Measurements from ENCODE around the gene RXFP3.

The RXFP3 gene

GRCh38 chr5:33936381-33937016, at the start of gene RXFP3:
TSS of gene RXFP3 (plus strand) at chr5:33936386. CDS start at chr5:33936741, 355 bp downstream.
- no peak for TF ChIP-seq MYC (IDR thresholded peaks at IDR 0.05; ENCODE audit: low read depth, low read length)
- no peak for TF ChIP-seq CTCF (IDR thresholded peaks at IDR 0.05; ENCODE audit: low read depth, low read length)
- no peak for TF ChIP-seq MAX (IDR thresholded peaks at IDR 0.05; ENCODE audit: low read depth, low read length)
- TF ChIP-seq POLR2A (IDR thresholded peaks at IDR 0.05; ENCODE audit: extremely low read depth, insufficient read length), result no peak
- no peak for DNase-seq (ENCODE audit: low read depth)
- H3K4me3 ChIP-seq (ENCODE audit: low read depth, low read length), result no peak within 1 kb of the TSS

GRCh38 chr5:33887268-33887667, 48.9 kb upstream of the RXFP3 start:
- TF ChIP-seq POLR2A (IDR thresholded peaks at IDR 0.05; ENCODE audit: extremely low read depth, insufficient read length) (no peak), CTCF (IDR thresholded peaks at IDR 0.05; ENCODE audit: low read depth, low read length) (no peak), MYC (IDR thresholded peaks at IDR 0.05; ENCODE audit: low read depth, low read length) (no peak), MAX (IDR thresholded peaks at IDR 0.05; ENCODE audit: low read depth, low read length) (no peak)

GRCh38 chr5:33888587-33888986, 47.6 kb upstream of the RXFP3 start:
- TF ChIP-seq POLR2A (IDR thresholded peaks at IDR 0.05; ENCODE audit: extremely low read depth, insufficient read length), result no peak
- TF ChIP-seq MAX (IDR thresholded peaks at IDR 0.05; ENCODE audit: low read depth, low read length), result no peak
- TF ChIP-seq MYC (IDR thresholded peaks at IDR 0.05; ENCODE audit: low read depth, low read length), result no peak
- no peak overlapping the region for H3K4me3 ChIP-seq (ENCODE audit: low read depth, low read length)
- no peak for DNase-seq (ENCODE audit: low read depth)

More at GRCh38 chr5:33887268-33887667, 48.9 kb upstream of the RXFP3 start:
- no peak for DNase-seq (ENCODE audit: low read depth)
- H3K4me3 ChIP-seq (ENCODE audit: low read depth, low read length), result no peak overlapping the region

GRCh38 chr5:33890131-33891032, 45.8 kb upstream of the RXFP3 start:
- no peak for DNase-seq (ENCODE audit: low read depth)
- no peak for TF ChIP-seq MAX (IDR thresholded peaks at IDR 0.05; ENCODE audit: low read depth, low read length)

DNA sequence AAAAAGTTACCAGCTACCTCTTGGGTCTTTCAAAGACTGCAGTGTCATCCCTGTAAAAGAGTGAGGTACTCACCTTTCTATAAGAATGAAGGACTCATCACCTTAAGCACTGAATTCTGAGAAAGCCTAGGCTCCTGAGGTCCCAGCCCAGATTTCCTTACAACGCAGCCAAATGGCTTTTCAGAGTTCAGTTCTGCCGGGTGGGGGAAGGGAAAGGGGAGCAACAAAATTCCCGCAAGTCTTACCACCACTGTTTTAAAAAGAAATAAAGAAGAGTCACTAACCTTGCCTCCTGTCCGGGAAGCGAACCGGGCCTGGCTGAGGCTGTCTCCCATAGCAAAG, 44.8 kb upstream of the RXFP3 start:
- no peak overlapping the region for H3K4me3 ChIP-seq (ENCODE audit: low read depth, low read length)
- DNase-seq (ENCODE audit: low read depth), result no peak
- no peak for TF ChIP-seq CTCF (IDR thresholded peaks at IDR 0.05; ENCODE audit: low read depth, low read length)
- no peak for TF ChIP-seq POLR2A (IDR thresholded peaks at IDR 0.05; ENCODE audit: extremely low read depth, insufficient read length)
- TF ChIP-seq MYC (IDR thresholded peaks at IDR 0.05; ENCODE audit: low read depth, low read length), result no peak
- no peak for TF ChIP-seq MAX (IDR thresholded peaks at IDR 0.05; ENCODE audit: low read depth, low read length)

More at GRCh38 chr5:33890131-33891032, 45.8 kb upstream of the RXFP3 start:
- H3K4me3 ChIP-seq (ENCODE audit: low read depth, low read length), result no peak overlapping the region

DNA sequence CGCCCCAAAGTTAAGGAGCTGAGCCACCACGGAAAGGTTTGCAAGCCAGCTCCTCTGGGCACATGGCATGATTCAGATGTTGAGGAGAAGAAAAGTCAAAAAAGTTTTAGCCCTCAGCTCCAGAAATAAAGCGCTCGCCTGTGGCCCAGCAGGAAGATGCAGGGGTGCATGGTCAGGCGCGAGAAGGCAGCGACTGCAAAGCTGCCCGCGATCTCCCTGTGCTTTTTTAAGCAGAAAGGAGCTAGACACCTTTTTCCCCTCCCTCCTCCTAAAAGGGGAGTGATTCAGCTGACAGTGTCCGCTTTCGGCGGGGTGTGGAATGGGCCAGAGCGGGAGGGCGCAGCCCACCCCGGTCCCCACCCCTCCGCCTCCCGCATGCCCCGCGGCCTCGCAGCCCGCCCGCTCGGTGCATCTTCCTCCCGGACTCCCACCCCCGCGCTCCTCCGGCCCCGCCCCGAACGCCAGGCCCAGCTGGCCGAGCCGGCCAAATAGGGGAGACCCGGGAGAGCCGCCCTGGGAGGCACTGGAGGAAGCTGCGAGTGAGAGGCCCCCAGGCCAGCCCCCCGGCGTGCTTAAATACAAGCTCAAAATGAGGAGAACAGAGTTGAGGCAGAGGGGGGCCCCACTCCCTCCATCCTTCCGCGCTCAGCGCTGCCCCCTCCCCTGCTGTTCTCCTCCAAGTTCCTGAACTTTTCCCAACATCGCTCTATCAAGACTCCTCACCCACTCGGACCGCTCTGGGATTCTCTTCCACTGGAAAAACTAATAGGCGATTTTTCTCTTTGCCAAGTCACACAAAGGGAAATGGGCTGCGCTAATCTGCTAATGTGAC, 44.2 kb upstream of the RXFP3 start, which contains the start of gene ADAMTS12:
Gene ADAMTS12 (minus strand): TSS at position 203 of the 832 bp plus-strand sequence. CDS start 134 bp downstream, at position 69.
- H3K4me3 ChIP-seq (ENCODE audit: low read depth, low read length), result no peak within 1 kb of the TSS
- no peak for DNase-seq (ENCODE audit: low read depth)
- TF ChIP-seq MAX (IDR thresholded peaks at IDR 0.05; ENCODE audit: low read depth, low read length) (no peak), MYC (IDR thresholded peaks at IDR 0.05; ENCODE audit: low read depth, low read length) (no peak), CTCF (IDR thresholded peaks at IDR 0.05; ENCODE audit: low read depth, low read length) (no peak)
